Fibroblast of upper back skin (primary cell): ENCODE results near the gene B4GALT6.
"Not testable (repeated sequence)": the region's sequence is repeated elsewhere in the genome, so short reads cannot be mapped to it uniquely, and the experiment has no call there.

Experiments
- DNase-seq: peaks from one replicate; pipeline ENCODE4 v3.0.0-alpha.2; 2013

Gene B4GALT6

DNA sequence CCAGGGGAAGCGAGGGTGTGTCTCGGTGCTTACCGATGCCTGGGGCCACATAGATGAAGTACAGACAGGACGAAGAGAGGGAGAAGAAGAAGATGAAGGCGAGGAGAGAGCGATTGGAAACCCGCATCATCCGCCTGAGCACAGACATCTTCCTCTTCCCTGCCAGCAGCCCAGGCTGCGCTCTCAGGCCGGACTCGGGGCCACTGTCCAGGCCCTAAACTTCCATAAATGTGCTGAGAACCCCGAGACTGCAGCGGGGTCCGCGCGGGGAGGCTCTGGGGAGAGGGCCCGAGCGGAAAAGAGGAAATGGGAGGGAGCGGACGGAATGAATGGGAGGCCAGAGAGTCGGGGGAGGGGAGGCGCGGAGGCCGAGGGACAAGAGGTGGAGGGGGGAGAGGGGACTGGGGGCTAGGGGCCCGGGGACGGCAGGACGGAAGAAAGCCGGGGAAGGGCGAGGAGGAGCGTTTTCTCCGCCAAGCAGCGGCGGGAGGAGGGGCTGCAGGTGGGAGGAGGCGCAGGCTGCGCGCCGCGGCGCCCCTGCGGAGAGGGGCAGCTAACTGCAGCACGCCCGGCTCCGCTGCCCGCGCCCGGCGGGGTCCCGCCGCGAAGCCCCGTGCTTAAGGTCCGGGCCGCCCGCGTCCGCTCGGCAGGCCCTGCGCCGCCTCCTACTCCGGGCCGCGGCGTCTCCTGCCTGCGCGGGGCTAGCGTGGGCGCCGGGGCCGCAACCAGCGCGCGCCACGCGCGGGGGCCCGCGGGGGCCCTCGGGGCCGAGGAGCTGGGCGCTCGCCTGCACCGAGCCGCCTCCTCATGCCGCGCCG is at the start of gene B4GALT6:
TSS of gene B4GALT6 (minus strand) at position 303 of the 818 bp plus-strand sequence. CDS start at position 148, 155 bp downstream.
- DNase-seq, result no peak

DNA sequence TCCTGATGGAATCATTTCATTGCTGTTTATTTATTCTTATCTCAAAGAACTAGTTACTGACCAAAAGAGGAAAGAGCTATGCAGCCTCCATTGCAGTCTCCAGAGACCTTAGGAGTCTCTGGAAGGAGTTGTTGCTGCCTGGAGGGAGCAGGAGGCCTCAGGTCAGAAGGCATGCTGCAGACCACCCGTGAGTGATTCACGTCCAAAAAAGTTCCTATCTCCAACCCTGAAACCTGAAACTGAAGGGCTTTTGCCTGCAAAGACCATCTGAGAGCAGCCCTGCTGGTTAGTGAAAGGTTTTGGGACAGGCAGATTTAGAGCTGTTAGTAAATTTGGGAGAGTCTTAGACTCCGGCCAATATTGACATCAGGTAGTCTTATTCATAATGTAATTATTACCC is 47.2 kb upstream of the B4GALT6 start:
- DNase-seq, result no peak

GRCh38 chr18:31729196-31729595 is 44.8 kb upstream of the B4GALT6 start:
- not testable (repeated sequence) for DNase-seq

- no peak for DNase-seq
Measured at GRCh38 chr18:31723990-31724711, 39.8 kb upstream of the B4GALT6 start.

DNA sequence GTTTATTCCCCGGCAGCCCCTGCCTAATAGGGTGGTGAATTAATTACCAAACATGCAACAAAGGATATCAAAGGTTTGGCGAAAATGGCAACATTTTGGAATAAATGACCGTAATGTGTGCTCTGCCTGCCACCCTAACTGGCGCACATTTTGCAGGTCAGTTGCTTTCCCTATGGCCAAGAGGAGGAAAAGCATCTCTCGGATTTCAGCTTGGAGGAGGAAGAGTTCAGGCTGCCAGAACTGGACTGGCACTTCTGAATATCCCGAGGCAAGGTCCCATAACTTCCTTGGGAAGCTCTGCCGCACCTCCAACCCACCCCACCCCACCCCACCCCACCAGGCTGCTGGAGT is 39.2 kb upstream of the B4GALT6 start:
- no peak for DNase-seq

DNA sequence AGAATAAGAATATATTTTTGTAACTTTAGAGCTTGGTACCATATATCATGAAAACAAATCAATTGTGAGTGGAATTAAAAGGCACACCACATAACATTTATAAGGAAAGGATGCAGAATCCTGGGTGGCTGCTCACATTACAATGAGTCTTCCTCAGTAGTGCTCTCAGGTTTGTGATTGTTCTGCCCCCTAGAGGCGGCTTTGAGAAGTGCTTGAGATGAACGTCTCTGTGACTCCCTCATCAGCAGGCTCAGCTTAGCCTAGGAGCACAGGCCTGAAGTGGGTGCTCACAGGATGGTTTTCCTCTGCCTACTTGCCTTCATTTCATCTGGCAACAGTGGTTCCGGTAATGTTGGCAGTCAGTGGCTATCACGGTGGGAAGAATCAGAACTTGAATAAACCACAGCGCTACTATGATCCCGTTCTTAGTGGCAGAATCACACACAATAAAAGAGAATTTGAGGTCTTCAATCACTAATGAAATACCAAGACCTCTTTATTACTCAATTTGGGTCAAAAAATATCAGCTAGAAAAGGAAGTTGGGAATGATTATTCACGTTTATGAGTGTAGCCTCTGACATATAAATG is 38.1 kb upstream of the B4GALT6 start:
- DNase-seq, result peak; percentile 75

DNA sequence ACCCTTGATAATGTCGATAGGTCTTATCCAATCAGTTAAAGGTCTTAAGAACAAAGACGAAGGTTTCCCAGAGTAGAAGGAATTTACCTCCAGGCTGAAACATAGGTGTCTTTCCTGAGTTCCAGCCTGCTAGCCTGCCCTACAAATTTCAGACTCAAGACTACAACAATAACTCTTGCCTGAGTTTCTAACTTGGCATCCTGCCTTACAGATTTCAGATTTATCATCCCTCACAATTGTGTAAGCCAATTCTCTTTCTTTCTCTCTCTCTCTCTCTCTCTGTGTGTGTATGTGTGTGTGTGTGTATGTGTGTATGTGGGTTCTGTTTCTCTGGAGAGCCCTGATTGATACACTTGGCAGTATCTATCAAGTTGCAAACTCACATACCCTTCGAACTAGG is 37.2 kb upstream of the B4GALT6 start:
- no peak for DNase-seq

- DNase-seq, result no peak
Measured at GRCh38 chr18:31720867-31721266, 36.5 kb upstream of the B4GALT6 start.

GRCh38 chr18:31719363-31720006 is 35.1 kb upstream of the B4GALT6 start:
- no peak for DNase-seq

GRCh38 chr18:31718386-31718785 is 34.0 kb upstream of the B4GALT6 start:
- no peak for DNase-seq

GRCh38 chr18:31716362-31716761 is 32.0 kb upstream of the B4GALT6 start:
- DNase-seq, result no peak

DNA sequence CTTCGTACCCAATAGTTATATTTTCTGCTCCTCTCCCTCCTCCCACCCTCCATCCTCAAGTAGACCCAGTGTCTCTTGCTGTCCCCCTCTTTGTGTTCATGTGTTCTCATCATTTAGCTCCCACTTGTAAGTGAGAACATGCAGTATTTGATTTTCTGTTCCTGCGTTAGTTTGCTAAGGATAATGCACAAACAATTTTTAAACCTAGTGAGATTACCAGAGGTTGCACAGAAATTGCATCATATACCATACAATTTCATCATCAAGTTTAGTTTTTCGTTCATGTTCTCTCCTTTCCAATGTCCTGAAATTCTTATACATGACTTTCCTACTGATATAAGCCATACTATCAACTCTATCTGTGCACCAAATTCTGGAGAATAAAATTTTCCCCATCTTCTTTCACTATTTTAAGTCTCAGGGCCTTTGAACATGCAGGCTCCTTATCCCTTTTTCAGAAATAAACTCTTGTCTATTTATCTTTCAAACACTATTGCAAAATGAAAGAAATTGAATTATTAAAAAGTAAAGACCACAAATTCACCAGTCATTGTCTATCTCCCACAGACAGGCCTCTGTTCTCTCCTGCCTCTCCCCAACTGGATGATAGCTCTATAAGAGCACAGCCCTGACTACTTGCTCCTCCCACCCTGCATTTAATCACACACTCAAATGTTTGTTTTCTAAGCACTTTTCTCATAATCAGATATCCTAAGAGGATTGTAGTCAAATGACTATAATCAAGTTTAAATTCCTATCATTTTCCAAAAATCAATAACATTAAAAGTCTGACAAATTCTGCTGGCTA is 27.2 kb upstream of the B4GALT6 start:
- DNase-seq, result no peak

GRCh38 chr18:31710826-31711225 is 26.4 kb upstream of the B4GALT6 start:
- DNase-seq, result no peak

GRCh38 chr18:31707815-31708214 is 23.4 kb upstream of the B4GALT6 start:
- DNase-seq, result no peak

DNA sequence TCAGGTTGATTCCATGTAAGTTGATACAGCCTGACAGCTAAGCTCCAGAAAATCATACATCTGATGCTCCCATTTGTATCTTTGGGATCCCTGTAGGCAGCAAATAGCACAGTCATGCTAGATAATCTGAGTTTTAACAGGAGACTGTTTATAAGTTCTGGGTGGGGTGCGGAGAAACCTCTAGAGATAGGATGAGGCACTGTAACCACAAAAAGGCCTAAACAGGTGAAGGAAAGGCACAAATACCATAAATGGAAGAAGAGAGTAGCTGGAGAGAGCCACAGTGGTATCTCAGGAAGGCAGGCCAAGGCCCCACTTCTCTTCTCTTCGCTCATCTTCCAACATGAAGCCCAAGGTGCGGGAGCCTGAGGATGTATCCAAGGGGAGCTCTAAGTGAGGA is 18.1 kb upstream of the B4GALT6 start:
- DNase-seq, result no peak

DNA sequence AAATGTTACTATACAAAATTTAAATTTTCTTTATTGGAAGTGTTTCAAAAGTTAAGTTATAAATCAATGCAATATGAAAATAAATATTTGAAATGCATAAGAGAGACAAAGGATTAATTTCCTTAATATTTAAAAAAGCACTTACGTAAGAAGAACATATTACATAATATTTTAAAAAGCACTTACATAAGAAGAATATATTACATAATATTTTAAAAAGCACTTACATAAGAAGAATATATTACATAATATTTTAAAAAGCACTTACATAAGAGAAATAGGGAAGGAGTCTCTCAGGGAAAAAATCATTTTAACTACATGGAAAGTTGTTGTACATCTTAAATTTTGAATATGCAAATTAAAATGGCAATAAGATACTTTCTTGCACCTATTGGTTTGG is 17.4 kb upstream of the B4GALT6 start:
- DNase-seq, result no peak

- DNase-seq, result no peak
Measured at GRCh38 chr18:31700990-31701389, 16.6 kb upstream of the B4GALT6 start.

DNA sequence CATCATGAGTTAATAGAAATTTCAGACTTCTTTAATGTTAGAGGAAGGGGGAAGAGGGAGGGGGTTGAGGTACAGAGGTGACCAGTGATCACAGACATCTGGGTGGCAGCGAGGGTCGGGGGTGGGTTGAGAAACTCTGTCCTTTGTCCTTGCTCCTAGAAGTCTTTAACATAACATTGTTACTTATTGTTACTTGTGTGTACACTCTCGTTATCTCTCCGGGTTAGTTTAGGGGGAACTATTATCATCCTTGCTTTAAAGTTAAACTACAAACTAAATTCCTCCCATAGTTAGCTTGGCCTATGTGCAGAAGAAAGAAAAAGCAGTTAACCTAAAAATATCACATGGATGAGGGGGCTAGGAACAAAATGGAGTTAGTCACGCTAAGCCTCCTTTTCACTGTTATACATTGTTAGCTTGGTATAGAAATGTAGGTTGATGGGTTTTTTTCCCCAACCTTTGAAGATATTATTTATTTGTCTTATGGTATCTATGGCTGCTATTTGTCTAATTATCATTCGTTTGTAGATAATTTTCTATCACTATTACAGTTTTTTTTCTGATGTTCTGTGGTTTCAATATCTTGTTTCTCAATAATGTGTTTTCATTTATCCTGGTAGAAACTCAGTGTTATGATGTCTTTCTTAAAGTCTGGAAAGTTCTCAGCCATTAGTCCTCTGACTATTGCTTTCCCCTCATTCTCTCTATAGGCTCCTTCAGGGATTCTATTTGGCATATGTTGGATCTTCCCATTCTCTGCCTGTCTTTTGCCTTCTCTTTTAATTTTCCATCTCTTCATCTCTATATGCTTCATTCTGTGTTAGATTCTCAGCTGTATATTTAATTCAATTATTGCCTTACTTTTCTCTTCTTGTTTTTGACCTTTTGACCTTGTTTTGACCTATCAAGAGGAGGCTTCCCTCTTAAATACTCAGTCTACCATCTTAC is 13.2 kb upstream of the B4GALT6 start:
- DNase-seq, result no peak

- no peak for DNase-seq
Measured at GRCh38 chr18:31695989-31696388, 11.6 kb upstream of the B4GALT6 start.

DNA sequence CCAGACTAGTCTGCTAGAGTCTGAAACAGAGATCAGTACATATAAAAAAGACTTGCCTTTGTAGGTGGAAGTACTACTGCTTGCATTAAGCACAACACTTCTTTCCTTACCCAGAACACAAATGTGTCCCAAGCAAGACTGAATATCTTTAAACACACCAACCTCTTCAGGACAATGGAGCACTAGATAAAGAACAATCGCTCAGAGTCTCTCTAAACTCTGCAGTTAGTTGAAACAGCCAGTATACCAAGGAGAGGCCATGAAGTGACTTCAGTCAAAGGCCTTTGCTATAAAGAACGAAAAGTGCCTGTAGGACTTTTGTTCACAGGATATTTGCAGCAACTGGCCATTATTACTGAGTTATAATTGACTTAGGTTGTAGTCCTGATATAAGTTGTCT is 9.9 kb upstream of the B4GALT6 start:
- DNase-seq, result no peak

DNA sequence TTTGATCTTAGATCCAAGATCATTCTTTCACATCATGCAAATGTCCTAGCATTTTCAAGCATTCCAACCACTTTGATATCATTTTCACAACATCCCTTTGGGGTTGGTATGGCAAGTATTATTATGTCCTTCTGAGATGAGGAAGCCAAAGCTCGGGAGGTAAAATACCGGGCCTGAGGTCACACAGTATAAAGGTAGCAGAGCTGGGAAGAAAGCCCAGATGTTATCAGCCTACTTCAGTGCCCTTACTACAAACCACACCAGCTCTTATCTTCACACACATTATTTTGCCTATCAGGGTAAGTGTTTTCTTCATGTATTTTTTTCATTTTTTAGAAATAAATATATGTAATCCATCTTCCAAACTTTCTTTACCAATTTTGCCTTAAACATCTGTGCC is 4.2 kb upstream of the B4GALT6 start:
- no peak for DNase-seq
